GM18520 (cell line): Measurements from ENCODE around the gene ZNF552.
"Not testable (repeated sequence)": the region's sequence is repeated elsewhere in the genome, so short reads cannot be mapped to it uniquely, and the experiment has no call there.

Experiments
- ATAC-seq: cut with Tn5 transposase; IDR thresholded peaks from one replicate; pipeline ENCODE4 v1.9.1; 2021; ENCODE audit not compliant: unreplicated experiment

ZNF552 gene

DNA sequence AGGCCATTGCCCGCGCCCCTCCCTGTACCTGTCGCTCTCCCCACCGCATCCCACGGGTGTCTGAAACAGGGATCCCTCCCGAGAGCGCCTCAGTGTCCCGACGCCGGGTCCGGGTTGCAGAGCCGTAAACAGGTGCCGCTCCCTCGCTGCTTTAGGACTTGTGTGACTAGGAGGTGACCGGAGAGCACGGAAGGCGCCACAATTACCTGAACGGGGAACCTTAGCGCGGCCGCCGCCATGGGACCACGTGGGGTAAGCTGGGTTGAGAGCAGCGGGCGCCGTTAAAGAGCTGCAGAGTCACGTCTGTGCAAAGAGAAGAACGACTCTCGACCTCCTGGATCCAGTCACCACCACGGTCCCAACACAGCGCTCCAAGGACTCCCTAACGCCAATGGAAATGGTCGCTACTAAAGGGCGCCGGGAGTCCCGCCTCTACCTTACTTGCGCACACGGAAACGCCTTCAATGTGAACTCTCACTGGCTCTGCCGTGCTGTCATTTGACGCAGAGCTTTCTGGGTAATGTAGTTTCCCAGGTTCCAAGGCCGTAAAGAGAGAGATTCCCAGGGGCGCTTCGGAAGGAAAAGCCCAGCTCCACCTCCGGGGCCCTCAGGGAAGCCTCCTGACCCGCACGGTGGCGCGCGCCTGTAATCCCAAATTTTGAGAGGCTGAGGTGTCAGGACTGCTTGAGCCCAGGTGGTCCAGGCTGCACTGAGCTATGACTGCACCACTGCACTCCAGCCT lies at the start of gene ZNF552:
ZNF552 (minus strand) TSS at position 409 of the 742 bp plus-strand sequence; CDS start at position 239, 170 bp downstream.
- ATAC-seq: peak; percentile 70

DNA sequence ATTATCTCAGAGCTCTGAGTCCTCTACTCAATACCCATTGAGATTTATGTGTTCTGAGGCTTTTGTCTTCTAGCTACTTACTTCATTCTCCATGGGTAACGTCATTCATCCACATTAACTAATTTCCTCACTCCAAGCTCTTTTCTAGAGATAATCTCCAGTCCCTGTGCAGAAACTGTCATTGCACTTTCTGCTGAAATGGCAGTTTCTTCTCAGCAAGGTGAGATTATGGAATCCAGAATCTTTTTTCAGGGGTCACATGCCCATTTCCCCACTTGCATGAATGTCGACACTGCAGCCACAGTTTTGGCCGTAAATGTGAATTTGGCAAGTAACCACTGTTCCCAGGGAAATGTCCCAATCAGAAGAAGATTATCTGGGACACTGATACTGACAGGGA lies 47.6 kb upstream of the ZNF552 start:
- not testable (repeated sequence) for ATAC-seq

DNA sequence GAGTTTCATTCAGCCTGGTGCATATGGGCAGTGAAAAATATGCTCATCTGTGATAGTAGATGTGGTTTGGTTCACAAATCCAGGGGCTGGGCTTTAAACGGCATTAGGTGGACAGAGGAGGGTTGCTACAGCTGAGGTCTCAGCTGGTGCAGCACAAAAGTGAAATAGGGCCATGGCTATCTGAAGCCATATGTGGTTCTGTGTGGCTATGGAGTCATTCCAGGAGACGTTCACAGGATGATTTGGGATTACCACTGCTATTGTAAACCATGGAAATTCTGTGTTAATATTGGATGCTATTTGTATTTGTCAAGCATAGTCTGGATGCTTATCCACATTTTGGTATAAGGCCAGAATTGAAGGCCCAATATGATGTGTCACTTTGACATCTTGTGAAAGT lies 39.4 kb upstream of the ZNF552 start:
- ATAC-seq: not testable (repeated sequence)

DNA sequence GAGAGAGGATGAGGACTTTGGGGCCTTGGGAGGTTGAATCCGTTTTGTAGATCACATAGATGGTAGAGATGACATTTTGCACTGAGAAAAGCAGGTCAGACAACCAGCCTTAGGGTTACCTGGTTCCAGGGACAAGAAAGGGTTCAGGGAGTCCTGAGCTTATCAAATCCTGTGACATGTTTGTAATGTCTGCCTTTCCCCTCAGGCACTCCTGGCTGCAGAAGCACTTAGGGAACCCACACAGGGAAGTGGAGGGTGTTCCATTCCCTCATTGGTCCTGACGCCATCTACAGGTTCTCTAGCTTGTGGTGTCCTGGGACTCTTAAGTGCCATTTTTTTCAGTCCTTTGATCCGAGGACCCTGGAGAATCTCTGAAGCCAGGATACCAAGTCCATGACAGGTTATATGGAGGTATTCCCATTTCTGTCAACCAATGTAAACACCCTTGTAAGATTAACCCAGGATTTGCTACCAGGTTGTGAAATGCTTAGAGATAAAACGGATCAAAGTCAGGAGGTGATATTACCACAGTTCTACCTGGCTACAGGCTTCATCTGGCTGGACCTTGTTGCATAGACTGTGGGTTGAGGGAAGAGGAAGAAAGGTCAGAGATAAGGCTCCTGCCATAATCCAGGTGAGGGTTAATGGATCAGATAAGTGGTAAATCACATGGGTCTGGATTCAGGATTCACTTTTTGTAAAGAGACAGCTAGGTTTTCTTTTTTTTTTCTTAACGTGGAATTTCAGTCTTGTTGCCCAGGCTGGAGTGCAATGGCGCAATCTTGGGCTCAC lies 37.3 kb upstream of the ZNF552 start:
- ATAC-seq: not testable (repeated sequence)

DNA sequence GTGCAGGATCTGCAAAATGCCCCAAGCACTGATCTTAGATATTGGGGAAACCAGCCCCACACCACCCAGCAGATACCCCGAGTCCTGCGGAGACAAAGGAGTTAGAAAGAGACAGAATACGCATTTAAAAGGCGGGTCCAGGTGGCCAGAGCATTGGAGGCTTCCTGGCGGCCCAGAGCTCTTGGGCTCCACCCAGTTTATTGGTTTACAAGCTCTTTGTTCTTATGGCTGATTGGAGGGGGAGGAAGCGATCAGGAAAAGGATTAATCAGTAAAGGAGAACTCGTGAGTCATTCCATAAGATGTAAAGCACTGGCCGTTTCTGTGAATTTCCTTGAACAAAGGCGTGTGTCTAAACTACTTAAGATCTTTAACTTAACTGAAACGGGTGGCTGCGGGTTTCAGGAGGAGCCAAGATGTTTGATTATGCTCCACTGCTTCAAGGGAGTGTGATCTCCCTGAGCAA lies 35.9 kb upstream of the ZNF552 start:
- no peak for ATAC-seq

DNA sequence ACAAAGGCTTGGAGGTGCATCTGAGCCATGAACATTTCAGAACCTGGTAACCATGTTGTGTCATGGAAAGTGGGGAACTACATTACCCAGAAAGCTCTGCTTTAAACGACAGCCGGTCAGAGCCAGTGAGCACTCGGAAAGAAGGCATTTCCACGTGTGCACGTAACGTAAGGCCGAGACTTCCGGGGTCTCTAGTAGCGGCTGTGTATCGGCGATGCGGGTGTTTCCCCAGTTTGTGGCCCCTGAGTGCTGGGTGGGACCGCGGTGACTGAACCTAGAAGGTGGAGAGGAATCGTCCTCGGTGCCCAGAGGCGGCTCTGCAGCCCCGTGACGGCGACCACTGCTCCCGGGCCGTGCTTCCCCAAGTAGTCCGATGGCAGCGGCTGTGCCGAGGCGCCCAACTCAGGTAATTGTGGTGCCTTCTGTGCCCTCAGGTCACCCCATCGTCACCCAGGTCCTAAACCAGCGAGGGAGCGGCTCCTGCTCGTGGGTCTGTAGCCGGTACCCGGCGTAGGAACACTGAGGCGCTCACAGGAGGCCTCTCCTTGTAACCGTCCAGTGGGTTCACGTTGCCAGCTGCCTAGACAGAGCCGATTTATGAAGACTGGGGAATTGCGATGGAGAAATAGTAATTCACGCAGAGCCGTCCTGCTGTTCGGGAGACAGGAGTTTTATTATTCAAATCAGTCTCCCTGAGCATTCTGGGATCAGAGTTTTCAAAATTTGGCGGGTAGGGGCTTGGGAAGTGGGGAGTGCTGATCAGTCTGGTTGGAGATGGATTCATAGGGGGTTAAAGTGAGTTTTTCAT lies 35.2 kb upstream of the ZNF552 start, which contains the start of gene ZNF587:
ZNF587 (plus strand) TSS at position 194 of the 808 bp plus-strand sequence; CDS start at position 374, 180 bp downstream.
- ATAC-seq: peak; percentile 93

DNA sequence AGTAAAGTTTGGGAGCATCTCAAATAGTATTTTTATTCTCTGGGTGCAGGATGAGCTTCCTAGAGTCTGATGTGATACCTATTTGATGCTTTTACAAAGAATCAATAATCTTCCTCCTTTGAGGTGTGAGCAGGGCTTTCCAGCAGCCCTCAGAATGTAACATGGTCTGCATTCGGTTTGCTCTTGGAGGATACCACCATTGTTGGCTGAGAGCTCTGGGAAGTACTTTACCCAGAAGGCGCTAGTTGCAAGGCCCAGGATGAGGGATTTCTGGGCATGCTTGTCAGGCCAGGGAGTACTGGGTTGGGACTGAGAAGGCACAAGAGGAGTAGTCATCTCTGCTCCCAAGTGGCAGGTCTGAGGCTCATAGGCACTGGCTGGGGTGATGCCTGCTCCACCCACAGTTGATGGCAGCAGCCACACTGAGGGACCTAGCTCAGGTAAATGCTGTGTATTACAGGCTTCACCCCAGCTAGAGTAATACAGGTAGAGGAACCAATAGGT lies 34.5 kb upstream of the ZNF552 start:
- not testable (repeated sequence) for ATAC-seq

DNA sequence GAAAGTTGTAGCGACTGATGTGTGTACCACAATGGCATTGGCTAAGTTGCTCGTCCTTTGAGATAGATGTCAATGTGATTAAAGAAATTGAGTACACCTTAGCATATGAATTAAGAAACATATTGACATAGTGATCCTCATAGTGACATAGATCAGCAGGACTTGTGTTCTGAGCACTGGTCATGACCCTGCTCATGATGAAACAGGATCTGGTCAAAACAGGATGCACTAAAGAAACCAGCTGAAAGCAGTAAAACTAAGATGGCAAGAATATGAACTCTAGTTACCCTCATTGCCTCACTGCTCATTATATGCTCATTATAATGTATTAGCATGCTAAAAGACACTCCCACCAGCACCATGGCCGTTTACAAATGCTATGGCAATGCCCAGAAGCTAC lies 32.5 kb upstream of the ZNF552 start:
- ATAC-seq: not testable (repeated sequence)

DNA sequence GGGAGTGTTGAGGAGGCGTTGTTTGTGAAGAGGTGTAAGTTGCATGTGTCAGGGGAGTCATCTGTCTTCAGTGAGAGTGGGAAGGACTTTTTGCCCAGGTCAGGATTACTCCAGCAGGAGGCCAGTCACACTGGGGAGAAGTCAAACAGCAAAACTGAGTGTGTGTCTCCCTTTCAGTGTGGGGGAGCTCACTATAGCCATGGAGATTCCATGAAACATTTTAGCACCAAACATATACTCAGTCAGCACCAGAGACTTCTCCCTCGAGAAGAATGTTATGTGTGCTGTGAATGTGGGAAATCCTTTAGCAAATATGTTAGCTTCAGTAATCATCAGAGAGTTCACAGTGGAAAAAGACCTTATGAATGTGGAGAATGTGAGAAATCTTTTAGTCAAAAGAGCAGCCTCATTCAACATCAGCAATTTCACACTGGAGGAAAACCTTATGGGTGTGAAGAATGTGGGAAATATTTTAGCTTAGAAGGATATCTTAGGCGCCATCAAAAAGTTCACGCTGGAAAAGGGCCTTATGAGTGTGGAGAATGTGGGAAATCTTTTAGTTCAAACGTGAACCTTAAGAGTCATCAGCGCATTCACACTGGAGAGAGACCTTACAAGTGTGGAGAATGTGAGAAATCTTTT lies 26.5 kb upstream of the ZNF552 start:
- no peak for ATAC-seq

DNA sequence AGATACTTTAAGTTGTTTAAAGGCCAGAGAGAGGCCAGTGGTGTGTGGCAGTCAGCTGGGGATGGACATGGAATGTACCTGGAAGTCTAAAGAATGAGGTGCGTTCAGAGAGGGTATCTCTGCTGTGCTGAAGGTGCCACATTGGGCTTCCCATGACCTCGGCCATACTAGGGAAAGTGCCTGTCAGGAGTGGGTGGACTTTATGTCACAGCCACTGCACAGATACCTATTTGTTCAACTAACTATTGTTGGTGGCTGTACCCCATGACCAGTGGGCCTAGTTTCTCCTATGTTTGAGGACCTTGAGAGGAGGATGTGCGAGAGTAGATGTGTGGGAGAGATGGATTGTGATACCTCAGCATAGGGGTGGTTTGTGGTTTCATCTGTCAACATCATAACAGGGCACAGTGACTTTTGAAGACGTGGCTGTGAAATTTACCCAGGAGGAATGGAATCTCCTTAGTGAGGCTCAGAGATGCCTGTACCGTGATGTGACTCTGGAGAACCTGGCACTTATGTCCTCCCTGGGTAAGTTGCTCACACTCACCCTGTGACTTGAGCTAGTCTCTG lies 24.0 kb upstream of the ZNF552 start:
- not testable (repeated sequence) for ATAC-seq

DNA sequence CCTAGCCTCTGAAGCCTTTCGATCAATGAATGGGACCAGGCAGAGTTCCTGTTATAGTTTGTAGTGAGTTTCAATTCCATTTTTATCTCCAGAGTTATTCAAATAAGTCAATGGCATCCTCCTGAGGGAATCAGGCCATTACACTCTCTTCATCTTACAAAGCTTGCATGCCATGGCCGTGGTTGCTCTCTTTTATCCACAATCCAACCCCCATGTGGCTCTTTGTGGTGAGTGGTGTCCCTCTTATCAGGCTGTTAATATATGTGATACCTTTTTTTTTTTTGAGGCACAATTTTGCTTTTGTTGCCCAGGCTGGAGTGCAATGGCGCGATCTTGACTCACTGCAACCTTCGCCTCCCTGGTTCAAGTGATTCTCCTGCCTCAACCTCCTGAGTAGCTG lies 22.3 kb upstream of the ZNF552 start:
- not testable (repeated sequence) for ATAC-seq

DNA sequence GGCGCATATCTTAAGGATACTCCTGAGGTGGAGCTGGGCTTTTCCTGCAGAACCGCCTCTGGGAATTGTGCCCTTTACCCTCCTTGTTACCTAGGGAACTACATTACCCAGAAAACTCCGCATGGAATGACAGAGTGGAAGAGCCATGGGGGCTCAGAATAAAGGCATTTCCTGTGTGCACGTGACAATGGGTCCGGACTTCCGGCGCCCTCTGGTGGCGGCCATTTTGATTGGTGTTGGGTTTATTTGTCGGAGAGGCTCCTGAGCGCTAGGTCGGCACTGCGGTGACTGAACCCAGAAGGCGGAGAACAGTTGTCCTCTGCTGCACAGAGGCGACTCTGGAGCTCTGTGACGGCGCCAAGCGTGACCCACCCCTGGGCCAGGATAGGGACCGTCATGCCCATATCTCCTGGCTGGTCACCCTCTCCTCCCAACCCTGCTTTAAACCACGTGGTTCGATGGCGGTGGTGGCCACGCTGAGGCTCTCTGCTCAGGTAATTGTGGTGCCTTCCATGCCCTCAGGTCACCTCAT lies 15.4 kb upstream of the ZNF552 start, which contains the start of gene ZNF587B:
ZNF587B (plus strand) TSS at position 229 of the 532 bp plus-strand sequence; CDS start at position 459, 230 bp downstream.
- ATAC-seq: no peak

DNA sequence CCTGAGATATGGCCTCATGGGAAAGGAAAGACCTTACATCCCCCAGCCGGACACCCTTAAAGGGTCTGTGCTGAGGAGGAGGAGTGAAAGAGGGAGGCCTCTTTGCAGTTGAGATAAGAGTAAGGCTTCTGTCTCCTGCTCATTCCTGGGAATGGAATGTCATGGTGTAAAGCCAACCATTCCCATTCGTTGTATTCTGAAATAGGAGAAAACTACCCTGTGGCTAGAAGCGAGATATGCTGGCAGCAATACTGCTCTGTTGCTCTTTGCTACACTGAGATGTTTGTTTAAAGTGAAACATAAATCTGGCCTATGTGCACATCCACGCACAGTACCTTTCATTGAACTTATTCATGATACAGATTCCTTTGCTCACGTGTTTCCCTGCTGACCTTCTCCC lies 14.6 kb upstream of the ZNF552 start:
- no peak for ATAC-seq

DNA sequence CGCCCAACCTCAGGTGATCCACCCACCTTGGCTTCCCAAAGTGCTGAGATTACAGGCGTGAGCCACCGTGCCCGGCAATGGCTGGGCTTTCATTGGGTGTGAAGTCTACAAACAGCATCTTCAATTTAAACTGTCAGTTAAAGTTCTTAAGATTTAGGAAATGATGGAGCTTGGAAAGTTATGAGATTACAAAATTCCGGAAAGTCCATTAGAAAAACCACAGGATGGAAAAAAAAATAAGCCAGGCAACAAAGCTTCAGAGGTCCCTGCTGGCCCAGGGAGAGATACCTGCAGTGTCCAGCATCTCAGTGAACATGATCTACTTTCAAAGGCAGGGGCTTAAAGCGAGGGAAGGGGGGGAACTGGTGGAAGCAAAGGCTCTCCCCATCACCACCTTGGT lies 10.8 kb upstream of the ZNF552 start:
- no peak for ATAC-seq

DNA sequence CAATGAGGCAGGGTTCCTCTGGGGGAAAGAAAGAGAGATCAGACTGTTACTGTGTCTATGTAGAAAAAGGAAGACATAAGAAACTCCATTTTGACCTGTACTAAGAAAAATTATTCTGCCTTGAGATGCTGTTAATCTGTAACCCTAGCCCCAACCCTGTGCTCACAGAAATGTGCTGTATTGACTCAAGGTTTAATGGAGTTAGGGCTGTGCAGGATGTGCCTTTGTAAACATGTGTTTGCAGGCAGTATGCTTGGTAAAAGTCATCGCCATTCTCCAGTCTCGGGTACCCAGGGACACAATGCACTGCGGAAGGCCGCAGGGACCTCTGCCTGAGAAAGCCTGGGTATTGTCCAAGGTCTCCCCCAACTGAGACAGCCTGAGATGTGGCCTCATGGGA lies 8.9 kb upstream of the ZNF552 start:
- ATAC-seq: not testable (repeated sequence)

DNA sequence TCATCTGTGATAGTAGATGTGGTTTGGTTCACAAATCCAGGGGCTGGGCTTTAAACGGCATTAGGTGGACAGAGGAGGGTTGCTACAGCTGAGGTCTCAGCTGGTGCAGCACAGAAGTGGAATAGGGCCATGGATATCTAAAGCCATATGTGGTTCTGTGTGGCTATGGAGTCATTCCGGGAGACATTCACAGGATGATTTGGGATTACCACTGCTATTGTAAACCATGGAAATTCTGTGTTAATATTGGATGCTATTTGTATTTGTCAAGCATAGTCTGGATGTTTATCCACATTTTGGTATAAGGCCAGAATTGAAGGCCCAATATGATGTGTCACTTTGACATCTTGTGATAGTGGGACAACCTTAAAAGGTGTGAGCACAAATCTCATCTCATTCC lies 8.4 kb upstream of the ZNF552 start:
- not testable (repeated sequence) for ATAC-seq

DNA sequence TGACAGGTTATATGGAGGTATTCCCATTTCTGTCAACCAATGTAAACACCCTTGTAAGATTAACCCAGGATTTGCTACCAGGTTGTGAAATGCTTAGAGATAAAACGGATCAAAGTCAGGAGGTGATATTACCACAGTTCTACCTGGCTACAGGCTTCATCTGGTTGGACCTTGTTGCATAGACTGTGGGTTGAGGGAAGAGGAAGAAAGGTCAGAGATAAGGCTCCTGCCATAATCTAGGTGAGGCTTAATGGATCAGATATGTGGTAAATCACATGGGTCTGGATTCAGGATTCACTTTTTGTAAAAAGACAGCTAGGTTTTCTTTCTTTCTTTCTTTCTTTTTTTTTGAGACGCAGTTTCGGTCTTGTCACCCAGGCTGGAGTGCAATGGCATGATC lies 6.8 kb upstream of the ZNF552 start:
- not testable (repeated sequence) for ATAC-seq

DNA sequence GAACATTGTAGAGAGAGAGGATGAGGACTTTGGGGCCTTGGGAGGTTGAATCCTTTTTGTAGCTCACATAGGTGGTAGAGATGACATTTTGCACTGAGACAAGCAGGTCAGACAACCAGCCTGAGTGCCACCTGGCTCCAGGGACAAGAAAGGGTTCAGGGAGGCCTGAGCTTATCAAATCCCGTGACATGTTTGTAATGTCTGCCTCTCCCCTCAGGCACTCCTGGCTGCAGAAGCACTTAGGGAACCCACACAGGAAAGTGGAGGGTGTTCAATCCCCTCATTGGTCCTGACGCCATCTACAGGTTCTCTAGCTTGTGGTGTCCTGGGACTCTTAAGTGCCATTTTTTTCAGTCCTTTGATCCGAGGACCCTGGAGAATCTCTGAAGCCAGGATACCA lies 6.4 kb upstream of the ZNF552 start:
- not testable (repeated sequence) for ATAC-seq

DNA sequence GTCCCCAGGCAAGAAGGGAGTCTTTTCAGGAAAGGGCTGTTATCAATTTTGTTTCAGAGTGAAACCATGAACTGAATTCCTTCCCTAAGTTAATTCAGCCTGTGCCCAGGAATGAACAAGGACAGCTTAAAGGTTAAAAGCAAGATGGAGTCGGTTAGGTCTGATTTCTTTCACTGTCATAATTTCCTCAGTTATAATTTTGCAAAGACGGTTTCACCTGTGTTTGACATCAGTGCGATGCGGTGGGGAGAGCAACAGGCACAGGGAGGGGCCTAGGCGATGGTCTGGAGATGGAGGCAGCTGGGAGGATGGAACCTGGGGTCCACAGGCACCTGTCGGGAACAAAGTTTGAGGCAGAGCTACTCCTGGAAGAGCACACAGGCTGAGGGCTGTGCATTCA lies 5.9 kb upstream of the ZNF552 start:
- no peak for ATAC-seq
